ENCODE results near the gene ZGPAT. TPM values are rescaled to one million over a fixed set of nuclear protein-coding genes. Genes with fewer than 3 reads are reported as not detected.

Gene ZGPAT
- total RNA-seq, 1 experiment from 2014 or later, result 27.6 TPM

GRCh38 chr20:63693083-63693732 lies 14.6 kb upstream of the ZGPAT start:
- Histone ChIP-seq H3K27me3 (ENCODE audit: insufficient read depth, low read length) (no peaks in the 10 kb centered on the region), H2BK20ac (ENCODE audit: low read depth, low read length, poor library complexity, severe bottlenecking) (no peak overlapping the region), H2AK5ac (ENCODE audit: insufficient read length, low read length) (no peak overlapping the region), H3K56ac (ENCODE audit: insufficient read length, low read depth, low read length) (no peak overlapping the region), H2BK12ac (ENCODE audit: insufficient read length, low read depth, low read length) (no peak overlapping the region), H3K79me2 (ENCODE audit: insufficient read depth, low read length) (no peaks in the 10 kb centered on the region), H3K18ac (ENCODE audit: insufficient read length, low read depth, low read length) (no peak overlapping the region), H3K27ac (ENCODE audit: insufficient read length, low read depth, low read length) (no peak overlapping the region), H2AFZ (ENCODE audit: low read length) (no peak overlapping the region), H2BK15ac (ENCODE audit: low read depth, low read length) (no peak overlapping the region), H4K91ac (ENCODE audit: insufficient read length, low read depth, low read length) (no peak overlapping the region), H2BK5ac (ENCODE audit: insufficient read length, low read length) (no peak overlapping the region), H4K20me1 (ENCODE audit: control insufficient read depth, insufficient read depth, insufficient read length) (no peaks in the 10 kb centered on the region), H3K4ac (ENCODE audit: low read depth, low read length) (no peak overlapping the region), H3K14ac (ENCODE audit: insufficient read depth, low read length) (no peak overlapping the region), H3K4me2 (ENCODE audit: insufficient read depth, insufficient read length, low read length) (no peak overlapping the region), H3K79me1 (ENCODE audit: insufficient read depth, low read depth, low read length, poor library complexity, severe bottlenecking) (no peaks in the 10 kb centered on the region), H2BK120ac (ENCODE audit: low read depth, low read length, poor library complexity, severe bottlenecking) (no peak overlapping the region), H4K8ac (replicated peaks; ENCODE audit: insufficient read length, low read depth, low read length) (no peak overlapping the region), H4K5ac (ENCODE audit: insufficient read length, low read depth, low read length) (no peak overlapping the region), H3K4me1 (ENCODE audit: insufficient read depth, low read length) (no peaks in the 10 kb centered on the region), H3K23me2 (ENCODE audit: insufficient read length, low read depth, low read length, poor library complexity, severe bottlenecking) (peaks cover 4% of the 10 kb centered on the region), H3K9me3 (ENCODE audit: control insufficient read depth, low read depth, low read length) (no peaks in the 10 kb centered on the region), H3T11ph (ENCODE audit: low read length) (no peak overlapping the region), H3K23ac (ENCODE audit: insufficient read length, low read depth, low read length) (no peak overlapping the region), H3K9ac (ENCODE audit: extremely low read depth, insufficient read length, low read length) (no peak overlapping the region)
- H3K4me3 Mint-ChIP-seq, result no peak overlapping the region
- H3K27me3 Mint-ChIP-seq (ENCODE audit: low read depth), result peaks cover 6% of the 10 kb centered on the region
- peaks cover 2 to 10% of the 10 kb centered on the region in 2 experiments for H3K4me1 Mint-ChIP-seq
- H3K9me3 Mint-ChIP-seq, result peaks cover 3 to 5% of the 10 kb centered on the region in 2 experiments; a peak in 3 of 5 replicates
- WGBS (ENCODE audit: extremely low coverage, insufficient read length, low lambda C conversion rate), result no CpG with 5 or more reads among the region's 10 CpGs
- TF ChIP-seq CTCF (conservative IDR thresholded peaks at IDR 0.05), result no peak
- no peak for DNase-seq
- H3K27ac Mint-ChIP-seq, result no peak overlapping the region
- H3K36me3 Mint-ChIP-seq (ENCODE audit: insufficient read depth in 1 of 3, low read depth in 3 of 3), result peaks cover 14 to 20% (median 17%) of the 10 kb centered on the region in 3 experiments; a peak in 6 of 7 replicates

Data from H9 (cell line).